IMR-90 (cell line): Measurements from ENCODE around the gene PARD3.

ENCODE experiments used
- CEBPB ChIP-seq: IDR thresholded peaks from 2 replicates; pipeline ENCODE4 v1.6.1; 2012; ENCODE audit warnings: low read depth, low read length, improper control_type of control experiment
- POLR2A ChIP-seq: IDR thresholded peaks from 2 replicates; pipeline ENCODE4 v1.6.1; 2012; ENCODE audit warnings: mild to moderate bottlenecking, low read depth, low read length
- RAD21 ChIP-seq: IDR thresholded peaks from 2 replicates; pipeline ENCODE4 v1.6.1; 2012; ENCODE audit warnings: low read length, improper control_type of control experiment
- USF2 ChIP-seq: fragments of 150-350 bp; IDR thresholded peaks from 2 replicates; pipeline ENCODE4 v1.6.1; 2017; ENCODE audit warnings: mild to moderate bottlenecking, antibody characterized with exemption, low read length, low read depth
- TF ChIP-seq, protein P1 (sequence below): conservative IDR thresholded peaks from 2 replicates; pipeline ENCODE4 v1.5.1; 2012; ENCODE audit warnings: mild to moderate bottlenecking, low read depth, low read length, improper control_type of control experiment

GRCh38 chr10:34228066-34228465 lies 587.0 kb downstream of the PARD3 start:
- TF ChIP-seq, protein P1, sequence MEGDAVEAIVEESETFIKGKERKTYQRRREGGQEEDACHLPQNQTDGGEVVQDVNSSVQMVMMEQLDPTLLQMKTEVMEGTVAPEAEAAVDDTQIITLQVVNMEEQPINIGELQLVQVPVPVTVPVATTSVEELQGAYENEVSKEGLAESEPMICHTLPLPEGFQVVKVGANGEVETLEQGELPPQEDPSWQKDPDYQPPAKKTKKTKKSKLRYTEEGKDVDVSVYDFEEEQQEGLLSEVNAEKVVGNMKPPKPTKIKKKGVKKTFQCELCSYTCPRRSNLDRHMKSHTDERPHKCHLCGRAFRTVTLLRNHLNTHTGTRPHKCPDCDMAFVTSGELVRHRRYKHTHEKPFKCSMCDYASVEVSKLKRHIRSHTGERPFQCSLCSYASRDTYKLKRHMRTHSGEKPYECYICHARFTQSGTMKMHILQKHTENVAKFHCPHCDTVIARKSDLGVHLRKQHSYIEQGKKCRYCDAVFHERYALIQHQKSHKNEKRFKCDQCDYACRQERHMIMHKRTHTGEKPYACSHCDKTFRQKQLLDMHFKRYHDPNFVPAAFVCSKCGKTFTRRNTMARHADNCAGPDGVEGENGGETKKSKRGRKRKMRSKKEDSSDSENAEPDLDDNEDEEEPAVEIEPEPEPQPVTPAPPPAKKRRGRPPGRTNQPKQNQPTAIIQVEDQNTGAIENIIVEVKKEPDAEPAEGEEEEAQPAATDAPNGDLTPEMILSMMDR = no peak
- TF ChIP-seq RAD21 = no peak
- TF ChIP-seq CEBPB = no peak
- no peak for TF ChIP-seq USF2
- no peak for TF ChIP-seq POLR2A
